Common myeloid progenitor, CD34-positive (primary cell): ENCODE measurements around the gene MT1E. TPM values are rescaled to one million over a fixed set of nuclear protein-coding genes. Genes with fewer than 3 reads are reported as not detected.
"Not testable (repeated sequence)": the region's sequence is repeated elsewhere in the genome, so short reads cannot be mapped to it uniquely, and the experiment has no call there.

Source experiments
- CTCF ChIA-PET: fragments of 350-600 bp; sonication (Branson Sonifier 250); formaldehyde crosslinking; loops from one replicate; lab custom pipeline; 2021; ENCODE audit warnings: antibody characterized with exemption; lab: Charles Lee
- POLR2A ChIA-PET: fragments of 350-600 bp; sonication (Branson Sonifier 250); formaldehyde crosslinking; loops from one replicate; lab custom pipeline; 2021; ENCODE audit warnings: antibody characterized with exemption; lab: Charles Lee
- DNase-seq, 3 donors: peaks; one replicate each; pipeline versions ENCODE4 v3.0.0 to v3.0.0-alpha.2; 2013
- H3K27ac ChIP-seq, 2 experiments: 1 replicate in 1 of 2; 2 replicates in 1 of 2; pipeline ENCODE4 v1.7.0; 2013; ENCODE audit warnings: inconsistent platforms in 2 of 2, low read length in 2 of 2, mild to moderate bottlenecking in 2 of 2, low read depth in 1 of 2, moderate library complexity in 1 of 2; ENCODE audit not compliant: severe bottlenecking in 2 of 2, insufficient read depth in 1 of 2, poor library complexity in 1 of 2
- H3K27me3 ChIP-seq, 5 experiments: replicated peaks in 2 of 5; 1 replicate in 3 of 5; 2 replicates in 2 of 5; pipeline versions ENCODE4 v1.6.1 to v1.7.0; 2013; ENCODE audit warnings: low read length in 4 of 5, mild to moderate bottlenecking in 2 of 5, moderate library complexity in 2 of 5, inconsistent platforms in 1 of 5; ENCODE audit not compliant: insufficient read depth in 5 of 5, control insufficient read depth in 4 of 5
- H3K36me3 ChIP-seq, 4 experiments: 1 replicate in 2 of 4; 2 replicates in 2 of 4; pipeline versions ENCODE4 v1.6.1 to v1.7.0; 2013; ENCODE audit warnings: low read length in 3 of 4, control low read depth in 1 of 4, mild to moderate bottlenecking in 1 of 4; ENCODE audit not compliant: control insufficient read depth in 4 of 4, insufficient read depth in 4 of 4
- H3K4me1 ChIP-seq, 4 experiments: 1 replicate in 3 of 4; 2 replicates in 1 of 4; pipeline versions ENCODE4 v1.6.1 to v1.7.1; 2013; ENCODE audit warnings: low read length in 3 of 4, mild to moderate bottlenecking in 3 of 4, control low read depth in 1 of 4, inconsistent platforms in 1 of 4, moderate library complexity in 1 of 4; ENCODE audit not compliant: control insufficient read depth in 4 of 4, insufficient read depth in 4 of 4; ENCODE audit errors: control extremely low read depth in 1 of 4
- H3K4me3 ChIP-seq, 7 experiments: 1 replicate in 4 of 7; 2 replicates in 3 of 7; pipeline versions ENCODE4 v1.5.1 to v1.7.0; 2013; ENCODE audit warnings: mild to moderate bottlenecking in 7 of 7, low read length in 6 of 7, moderate library complexity in 6 of 7, inconsistent platforms in 2 of 7, low read depth in 2 of 7, control low read depth in 1 of 7; ENCODE audit not compliant: insufficient read depth in 4 of 7, control insufficient read depth in 1 of 7; ENCODE audit errors: extremely low read depth in 1 of 7
- H3K9me3 ChIP-seq, 5 experiments: 1 replicate in 4 of 5; 2 replicates in 1 of 5; pipeline versions ENCODE4 v1.6.1 to v1.7.1; 2013; ENCODE audit warnings: low read length in 4 of 5, mild to moderate bottlenecking in 2 of 5, inconsistent platforms in 1 of 5, low read depth in 1 of 5, moderate library complexity in 1 of 5; ENCODE audit not compliant: control insufficient read depth in 4 of 5, insufficient read depth in 2 of 5; ENCODE audit errors: control extremely low read depth in 1 of 5
- WGBS: methylation state at CpG from one replicate; pipeline ENCODE4 v1.1.5; 2013; ENCODE audit not compliant: insufficient coverage; 5-methylcytosine and 5-hydroxymethylcytosine counted together
- polyA plus RNA-seq: library from polyadenylated mRNA; unstranded; fragments of 120-200 nt; gene quantifications from one replicate; pipeline ENCODE4 v1.2.1, GENCODE V29; 2013

The MT1E gene
- 1.3 TPM for polyA plus RNA-seq

GRCh38 chr16:56625140-56625942 lies at the start of gene MT1E:
Gene MT1E (plus strand): TSS chr16:56625781. CDS start chr16:56625852, 71 bp downstream.
- Histone ChIP-seq H3K27me3 (peaks cover 5 to 63% (median 29%) of the 10 kb centered on the region in 5 experiments), H3K36me3 (no peaks in the 10 kb centered on the region), H3K27ac (no peak within 1 kb of the TSS), H3K4me1 (peaks cover 0 to 15% (median 7%) of the 10 kb centered on the region in 4 experiments), H3K4me3 (peak within 1 kb of the TSS in 6 of 7 experiments; percentile 25 to 69 (median 54)), H3K9me3 (no peaks in the 10 kb centered on the region)
- ChIA-PET POLR2A (interaction anchor here (0.6 kb wide), 1 partner anchor 10 kb away, joined by 4 read pairs; no protein-coding TSS in a partner anchor), CTCF (interaction anchor here (0.7 to 0.9 kb wide), 2 partner anchors 18 to 42 kb away, joined by 3 read pairs; no protein-coding TSS in a partner anchor)
- 4% methylated on average over 60 of the region's 62 CpGs for WGBS
- DNase-seq, result peak; percentile 43 to 77 (median 69)

DNA sequence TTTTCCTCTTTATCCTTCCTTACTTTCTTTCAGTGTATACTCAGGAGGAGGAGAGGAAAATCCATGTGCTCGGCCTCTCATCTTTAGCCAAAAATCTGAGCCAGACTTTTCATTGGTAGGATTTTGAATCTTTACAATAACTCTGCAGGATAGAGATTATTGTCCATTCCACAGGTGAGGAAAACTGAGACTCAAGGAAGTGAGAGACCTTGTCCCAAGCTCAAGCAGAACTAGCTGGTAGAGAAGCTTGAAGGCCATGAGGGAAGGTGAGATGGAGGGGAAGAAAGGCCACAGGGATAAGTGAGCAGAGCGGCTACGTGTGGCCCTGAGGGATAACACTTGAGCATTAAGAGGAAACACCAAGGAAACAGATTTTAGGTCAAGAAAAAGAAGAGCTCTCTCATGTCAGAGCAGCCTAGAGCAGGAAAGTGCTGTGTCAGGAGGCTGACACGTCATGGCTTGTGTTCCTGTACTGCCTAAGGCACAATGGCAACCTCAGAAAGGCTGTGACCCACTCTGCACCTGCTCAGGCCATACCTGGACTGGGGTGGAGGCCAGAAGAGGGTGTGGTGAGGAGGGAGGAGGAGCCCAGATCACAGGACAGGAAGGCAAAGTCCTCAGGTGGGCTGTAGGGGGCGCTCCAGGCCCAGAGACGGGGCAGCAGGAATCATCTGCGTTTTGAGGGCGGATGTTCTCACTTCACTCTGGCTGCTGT lies 48.8 kb upstream of the MT1E start:
- H3K9me3 ChIP-seq, result peaks cover 0 to 4% (median 0%) of the 10 kb centered on the region in 5 experiments
- no peak overlapping the region for H3K27ac ChIP-seq
- H3K36me3 ChIP-seq, result no peaks in the 10 kb centered on the region
- H3K4me3 ChIP-seq, result no peak overlapping the region
- peak; percentile 74 to 83 (median 81) for DNase-seq
- ChIA-PET POLR2A (no interaction called here), CTCF (interaction anchor here (0.8 to 4.1 kb wide), 19 partner anchors 10 to 241 kb away, joined by 3 to 53 read pairs (median 4); no protein-coding TSS in a partner anchor)
- WGBS, result 13% methylated on average over 7 of the region's 8 CpGs
- peaks cover 0 to 3% (median 1%) of the 10 kb centered on the region in 4 experiments for H3K4me1 ChIP-seq
- H3K27me3 ChIP-seq, result peaks cover 0 to 2% (median 0%) of the 10 kb centered on the region in 5 experiments

DNA sequence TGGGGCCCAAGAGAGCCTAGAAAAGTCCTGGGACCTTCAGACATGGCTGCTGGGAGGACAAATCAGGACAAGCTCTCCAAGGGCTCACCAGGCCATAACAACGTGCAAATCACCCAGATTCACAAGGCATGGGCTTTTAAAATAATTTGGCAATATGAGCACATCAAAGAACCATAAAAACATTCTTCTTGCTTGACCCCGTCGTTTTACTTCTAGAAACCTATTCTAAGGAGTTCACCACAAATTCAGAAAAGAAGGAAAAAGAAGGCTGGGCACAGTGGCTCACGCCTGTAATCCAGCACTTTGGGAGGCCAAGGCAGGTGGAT lies 48.3 kb upstream of the MT1E start:
- H3K4me3 ChIP-seq, result no peak overlapping the region
- H3K27ac ChIP-seq, result no peak overlapping the region
- no peak for DNase-seq
- ChIA-PET POLR2A (no interaction called here), CTCF (interaction anchor here (0.7 to 4.1 kb wide), 17 partner anchors 10 to 215 kb away, joined by 3 to 53 read pairs (median 4); no protein-coding TSS in a partner anchor)
- no peaks in the 10 kb centered on the region for H3K36me3 ChIP-seq
- H3K4me1 ChIP-seq, result peaks cover 0 to 8% (median 3%) of the 10 kb centered on the region in 4 experiments
- H3K9me3 ChIP-seq, result peaks cover 0 to 4% (median 0%) of the 10 kb centered on the region in 5 experiments
- WGBS, result no CpG with 5 or more reads among the region's 4 CpGs
- peaks cover 0 to 2% (median 0%) of the 10 kb centered on the region in 5 experiments for H3K27me3 ChIP-seq

- Histone ChIP-seq H3K36me3 (no peaks in the 10 kb centered on the region), H3K9me3 (no peaks in the 10 kb centered on the region), H3K27me3 (peaks cover 0 to 8% (median 0%) of the 10 kb centered on the region in 5 experiments), H3K4me1 (peaks cover 0 to 11% (median 3%) of the 10 kb centered on the region in 4 experiments), H3K4me3 (no peak overlapping the region), H3K27ac (no peak overlapping the region)
- POLR2A ChIA-PET, result no interaction called here
- WGBS, result 83% methylated on average over 1 of the region's 6 CpGs
- CTCF ChIA-PET, result interaction anchor here (3.0 to 4.4 kb wide), 3 partner anchors 12 to 122 kb away, joined by 13 to 23 read pairs (median 16); no protein-coding TSS in a partner anchor
- DNase-seq, result no peak
Measured at GRCh38 chr16:56580391-56581048, 45.1 kb upstream of the MT1E start.

GRCh38 chr16:56582911-56583310 lies 42.7 kb upstream of the MT1E start:
- POLR2A ChIA-PET, result not testable (repeated sequence)

GRCh38 chr16:56583351-56584168 lies 42.0 kb upstream of the MT1E start:
- peaks cover 0 to 11% (median 3%) of the 10 kb centered on the region in 4 experiments for H3K4me1 ChIP-seq
- no peaks in the 10 kb centered on the region for H3K9me3 ChIP-seq
- no peak overlapping the region for H3K4me3 ChIP-seq
- DNase-seq, result no peak
- peaks cover 2 to 24% (median 13%) of the 10 kb centered on the region in 5 experiments for H3K27me3 ChIP-seq
- ChIA-PET POLR2A (no interaction called here), CTCF (interaction anchor here (0.9 to 4.4 kb wide), 5 partner anchors 10 to 118 kb away, joined by 3 to 23 read pairs (median 3); partner anchors contain the start of gene MT1E)
- H3K27ac ChIP-seq, result no peak overlapping the region
- no peaks in the 10 kb centered on the region for H3K36me3 ChIP-seq
- 84% methylated on average over 11 of the region's 11 CpGs for WGBS

More at GRCh38 chr16:56582911-56583310, 42.7 kb upstream of the MT1E start:
- H3K27ac ChIP-seq, H3K4me3 ChIP-seq, H3K9me3 ChIP-seq, H3K36me3 ChIP-seq, DNase-seq: not testable (repeated sequence)
- peaks cover 2 to 17% (median 7%) of the 10 kb centered on the region in 5 experiments for H3K27me3 ChIP-seq
- H3K4me1 ChIP-seq, result peaks cover 0 to 11% (median 3%) of the 10 kb centered on the region in 4 experiments
- CTCF ChIA-PET, result interaction anchor here (0.9 to 4.4 kb wide), 6 partner anchors 9 to 119 kb away, joined by 3 to 23 read pairs (median 8); partner anchors contain the start of gene MT1E
- 100% methylated on average over 1 of the region's 2 CpGs for whole genome bisulfite sequencing
